Measurements from ENCODE around the gene ASIC3.
"Not testable (repeated sequence)": the region's sequence is repeated elsewhere in the genome, so short reads cannot be mapped to it uniquely, and the experiment has no call there.

Gene ASIC3

GRCh38 chr7:151047976-151048815 lies at the start of gene ASIC3:
ASIC3 (plus strand) TSS chr7:151048531; CDS start chr7:151048886, 355 bp downstream.
- DNase-seq: no peak

- no peak for DNase-seq
Observed at GRCh38 chr7:150999001-150999400, 49.3 kb upstream of the ASIC3 start.

- peak in 1 of 2 experiments; percentile 45 for DNase-seq
Observed at GRCh38 chr7:150999497-151000230, 48.7 kb upstream of the ASIC3 start.

GRCh38 chr7:151000897-151001495 lies 47.3 kb upstream of the ASIC3 start:
- no peak for DNase-seq

DNA sequence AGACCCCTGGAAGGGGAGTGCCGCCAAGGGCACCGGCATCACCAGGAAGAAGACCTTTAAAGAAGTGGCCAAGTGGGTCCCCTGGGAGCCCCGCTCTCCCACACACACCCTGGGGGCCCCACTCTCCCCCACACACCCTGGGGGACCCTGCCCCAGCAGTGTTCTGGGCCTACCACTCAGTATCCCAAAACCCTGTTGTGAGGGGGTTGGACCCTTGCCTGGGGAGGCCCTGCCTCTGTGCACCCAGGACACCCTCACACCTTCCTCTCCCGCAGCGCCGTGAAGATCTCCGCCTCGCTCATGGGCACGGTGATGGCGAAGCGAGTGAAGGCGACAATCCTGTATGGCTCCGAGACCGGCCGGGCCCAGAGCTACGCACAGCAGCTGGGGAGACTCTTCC lies 46.8 kb upstream of the ASIC3 start:
- DNase-seq: no peak

DNA sequence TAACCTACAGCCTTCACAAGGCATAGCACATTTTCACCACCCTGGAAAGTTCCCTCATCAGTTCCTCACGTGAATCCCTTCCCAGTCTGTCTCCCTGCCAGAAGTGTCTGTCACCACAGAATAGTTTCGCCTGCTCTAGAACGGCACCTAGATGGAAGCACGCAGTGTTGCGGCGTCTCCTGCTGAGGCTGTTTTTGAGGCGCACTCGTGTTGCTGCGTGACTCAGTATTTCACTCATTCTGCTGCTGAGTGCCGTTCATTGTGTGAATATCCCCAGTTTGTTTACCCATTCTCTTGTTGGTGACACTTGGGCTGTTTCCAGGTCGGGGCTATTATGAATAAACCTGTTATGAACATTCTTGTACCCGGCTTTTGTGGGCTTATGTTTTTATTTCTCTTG lies 44.8 kb upstream of the ASIC3 start:
- DNase-seq: no peak

DNA sequence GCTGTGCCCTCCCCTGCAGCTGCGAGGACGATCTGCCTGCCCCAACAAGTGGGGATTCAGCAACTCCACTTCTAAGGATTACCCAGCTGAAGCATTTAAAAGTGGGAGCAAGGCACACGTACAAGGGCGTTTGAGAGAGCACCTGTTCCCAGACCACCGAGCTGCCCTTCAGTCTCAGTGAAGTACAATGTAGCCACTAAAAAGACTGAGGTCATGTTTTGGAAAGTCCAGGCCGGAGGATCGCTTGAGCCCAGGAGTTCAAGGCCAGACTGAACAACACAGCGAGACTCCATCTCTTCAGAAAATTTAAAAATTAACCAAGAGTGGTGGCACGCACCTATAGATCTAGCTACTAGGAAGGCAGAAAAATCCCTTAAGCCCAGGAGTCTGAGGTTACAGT lies 42.8 kb upstream of the ASIC3 start:
- DNase-seq: no peak

DNA sequence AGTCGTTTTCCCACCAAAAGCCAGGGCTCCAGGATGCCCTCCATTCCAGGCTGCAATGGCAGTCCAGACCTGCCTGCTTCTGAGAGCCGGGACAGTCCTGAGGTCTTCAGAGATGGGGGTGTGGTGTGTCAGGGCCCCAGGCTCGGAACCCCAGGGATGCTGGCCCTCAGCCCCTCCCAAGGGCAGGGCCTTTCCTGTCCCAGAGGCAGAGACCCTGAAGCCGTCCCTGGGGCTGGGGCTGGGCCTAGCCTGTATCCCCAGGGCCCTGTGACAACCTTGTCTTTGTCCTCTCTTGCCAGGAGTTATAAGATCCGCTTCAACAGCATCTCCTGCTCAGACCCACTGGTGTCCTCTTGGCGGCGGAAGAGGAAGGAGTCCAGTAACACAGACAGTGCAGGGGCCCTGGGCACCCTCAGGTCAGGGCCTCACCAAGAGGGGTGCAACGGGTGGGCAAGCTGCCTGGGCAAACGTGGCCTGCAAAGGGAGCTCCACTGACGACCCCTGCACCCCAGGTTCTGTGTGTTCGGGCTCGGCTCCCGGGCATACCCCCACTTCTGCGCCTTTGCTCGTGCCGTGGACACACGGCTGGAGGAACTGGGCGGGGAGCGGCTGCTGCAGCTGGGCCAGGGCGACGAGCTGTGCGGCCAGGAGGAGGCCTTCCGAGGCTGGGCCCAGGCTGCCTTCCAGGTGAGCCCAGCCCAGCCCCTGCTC lies 41.6 kb upstream of the ASIC3 start:
- no peak for DNase-seq

- no peak for DNase-seq
Observed at GRCh38 chr7:151007469-151007898, 40.8 kb upstream of the ASIC3 start.

DNA sequence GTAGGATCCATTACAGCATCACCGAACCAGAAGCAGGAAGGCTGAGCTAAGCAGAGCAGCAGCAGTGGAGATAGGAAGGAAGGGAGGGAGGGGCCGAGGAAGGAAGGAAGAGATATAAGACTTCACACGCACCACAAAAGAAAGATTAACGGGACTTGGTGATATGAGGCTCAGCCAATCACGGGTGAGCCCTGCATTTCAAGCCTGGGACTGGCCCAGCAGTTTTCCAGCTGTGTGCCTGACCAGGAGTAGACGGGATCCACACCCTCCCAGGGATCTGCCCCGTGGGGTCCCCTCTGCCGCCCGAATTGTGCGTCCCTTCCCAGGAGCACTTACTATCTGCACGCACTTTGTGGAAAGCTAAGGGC lies 40.2 kb upstream of the ASIC3 start:
- no peak for DNase-seq

- peak; percentile 66 to 85 for DNase-seq
Observed at GRCh38 chr7:151008511-151009323, 39.6 kb upstream of the ASIC3 start.

GRCh38 chr7:151009327-151010036 lies 38.8 kb upstream of the ASIC3 start:
- DNase-seq: no peak

- DNase-seq: no peak
Observed at GRCh38 chr7:151010037-151010306, 38.4 kb upstream of the ASIC3 start.

DNA sequence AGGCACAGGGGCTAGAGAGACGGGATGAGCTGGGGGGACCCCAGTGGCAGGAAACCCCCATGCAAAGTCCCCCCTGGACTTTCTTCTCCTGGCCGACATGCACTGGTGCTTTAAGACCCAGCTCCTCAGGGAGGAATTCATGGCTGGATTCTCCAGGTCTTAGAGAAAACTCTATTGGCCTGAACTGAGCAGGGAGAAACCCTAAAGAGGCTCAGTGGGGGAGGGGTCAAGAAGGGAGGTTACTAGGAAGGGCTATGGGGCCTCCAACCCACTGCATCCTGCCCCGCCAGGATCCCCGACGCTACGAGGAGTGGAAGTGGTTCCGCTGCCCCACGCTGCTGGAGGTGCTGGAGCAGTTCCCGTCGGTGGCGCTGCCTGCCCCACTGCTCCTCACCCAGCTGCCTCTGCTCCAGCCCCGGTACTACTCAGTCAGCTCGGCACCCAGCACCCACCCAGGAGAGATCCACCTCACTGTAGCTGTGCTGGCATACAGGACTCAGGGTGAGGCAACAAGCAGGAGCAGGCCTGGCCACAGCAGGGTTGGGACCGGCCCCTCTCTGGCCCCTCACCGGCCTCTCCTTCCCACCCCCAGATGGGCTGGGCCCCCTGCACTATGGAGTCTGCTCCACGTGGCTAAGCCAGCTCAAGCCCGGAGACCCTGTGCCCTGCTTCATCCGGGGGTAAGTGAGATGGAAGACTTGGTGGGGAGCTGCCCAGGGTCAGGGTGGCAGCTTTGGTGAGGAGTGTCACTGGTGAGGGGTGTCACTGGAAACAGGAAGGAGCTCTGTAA lies 37.8 kb upstream of the ASIC3 start:
- DNase-seq: no peak

DNA sequence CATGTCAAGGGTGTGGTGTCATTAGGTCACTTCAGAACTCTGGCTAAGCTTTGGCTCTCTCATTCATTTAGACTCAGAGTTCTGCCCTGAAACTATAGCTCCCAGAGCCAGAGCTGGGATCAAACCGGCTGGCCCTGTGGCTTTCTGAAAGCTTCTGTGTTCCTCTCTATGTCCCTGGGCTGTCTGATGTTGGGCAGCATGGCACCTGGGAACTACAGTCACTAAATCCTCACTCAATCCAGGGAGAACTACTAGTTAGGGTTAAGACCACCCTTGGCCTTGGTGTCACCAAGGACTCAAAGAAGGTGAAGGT lies 37.3 kb upstream of the ASIC3 start:
- no peak for DNase-seq

DNA sequence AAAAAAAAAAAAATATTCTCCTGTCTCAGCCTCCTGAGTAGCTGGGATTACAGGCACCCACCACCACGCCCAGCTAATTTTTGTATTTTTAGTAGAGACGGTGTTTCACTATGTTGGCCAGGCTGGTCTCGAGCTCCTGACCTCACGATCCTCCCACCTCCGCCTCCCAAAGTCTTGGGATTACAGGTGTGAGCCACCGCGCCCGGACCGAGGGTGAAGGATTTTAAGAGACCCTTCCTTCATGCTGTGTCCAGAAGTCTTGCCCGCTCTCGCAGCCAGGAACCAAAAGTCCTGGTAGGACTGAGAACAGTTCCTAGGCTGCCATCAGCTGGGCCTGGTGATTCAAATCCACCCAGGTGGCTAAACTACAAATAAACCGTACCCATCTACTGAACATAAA lies 36.7 kb upstream of the ASIC3 start:
- not testable (repeated sequence) for DNase-seq

- no peak for DNase-seq
Observed at GRCh38 chr7:151012031-151012692, 36.2 kb upstream of the ASIC3 start.

DNA sequence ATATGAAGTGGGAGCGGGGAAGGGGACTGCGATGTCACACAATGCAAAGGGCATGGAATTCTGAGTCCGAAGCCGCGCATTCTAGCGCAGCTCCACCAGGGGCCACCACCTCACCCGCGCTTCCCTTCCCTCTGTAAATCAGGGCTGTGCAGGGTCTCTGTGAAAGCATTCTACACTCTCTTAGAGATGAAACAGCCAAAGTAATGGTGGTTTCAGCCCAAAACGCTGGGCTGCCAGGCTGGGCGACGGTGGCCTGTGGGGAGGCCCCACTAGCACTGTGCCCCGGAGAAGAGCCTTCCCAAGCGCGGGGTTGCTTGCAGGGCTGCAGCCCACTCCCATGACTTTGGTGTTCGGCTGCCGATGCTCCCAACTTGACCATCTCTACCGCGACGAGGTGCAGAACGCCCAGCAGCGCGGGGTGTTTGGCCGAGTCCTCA lies 35.4 kb upstream of the ASIC3 start:
- DNase-seq: no peak

- DNase-seq: no peak
Observed at GRCh38 chr7:151013356-151013732, 35.0 kb upstream of the ASIC3 start.

- peak; percentile 73 to 82 for DNase-seq
Observed at GRCh38 chr7:151013733-151014497, 34.4 kb upstream of the ASIC3 start.
